NCI-H82 (cell line): ENCODE measurements around the gene MRPL16.

Experiments used
- DNase-seq: peaks from one replicate; lab custom pipeline; 2025; lab: John Stamatoyannopoulos, UW

MRPL16 gene

DNA sequence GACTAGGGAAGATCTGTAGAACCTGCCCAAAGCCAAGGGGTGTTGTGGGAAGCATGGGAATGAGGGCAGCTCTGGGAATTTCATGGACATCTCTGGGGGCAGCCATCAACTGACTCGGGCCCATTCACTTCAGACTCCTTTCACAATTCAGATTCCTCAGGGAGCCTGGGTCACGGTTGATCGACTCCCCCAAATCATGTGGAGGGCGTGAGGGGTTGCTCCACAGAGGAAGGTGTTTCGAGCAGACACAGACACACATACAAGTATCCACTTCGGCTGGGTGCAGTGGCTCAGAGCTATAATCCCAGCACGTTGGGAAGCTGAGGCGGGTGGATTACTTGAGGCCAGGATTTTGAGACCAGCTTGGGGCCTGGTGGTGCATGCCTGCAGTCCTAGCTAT, 39.7 kb downstream of the MRPL16 start:
- peak; percentile 5 for DNase-seq

DNA sequence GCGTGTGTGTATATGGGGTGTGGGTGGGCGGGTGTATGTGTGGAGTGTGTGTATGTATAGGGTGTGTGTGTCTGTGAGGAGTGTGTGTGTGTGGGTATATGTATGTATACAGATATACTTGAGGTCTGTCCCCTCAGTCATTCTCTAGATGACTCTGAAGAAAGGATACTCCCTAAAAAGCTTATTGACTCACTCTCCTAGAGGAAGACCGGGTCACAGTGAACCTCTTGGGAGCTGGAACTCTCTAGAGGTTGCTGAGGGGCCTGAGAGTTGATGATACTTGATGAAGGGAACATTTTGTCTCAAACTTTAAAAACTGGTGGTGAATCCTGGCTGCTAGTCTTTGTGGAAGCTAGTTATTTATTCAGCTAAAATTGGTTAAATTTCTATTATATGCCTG, 40.3 kb downstream of the MRPL16 start:
- DNase-seq: no peak

DNA sequence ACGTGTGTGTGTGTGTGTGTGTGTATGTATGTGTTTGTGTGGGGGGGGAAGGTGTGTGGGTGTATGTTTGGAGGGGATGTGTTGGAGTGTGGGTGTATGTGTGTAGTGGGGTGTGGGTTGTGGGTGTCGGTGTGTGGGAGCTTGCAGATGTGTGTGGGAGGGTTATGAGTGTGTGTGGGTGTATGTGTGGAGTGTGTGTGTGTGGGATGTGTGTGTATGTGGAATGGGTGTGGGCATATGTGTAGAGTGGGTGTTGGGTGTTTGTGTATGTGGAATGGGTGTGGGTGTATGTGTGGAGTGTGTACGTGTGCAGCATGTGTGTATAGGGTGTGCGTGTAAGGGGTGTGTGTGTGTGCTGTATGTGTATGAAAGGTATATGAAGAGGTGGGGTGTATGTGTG, 40.8 kb downstream of the MRPL16 start:
- DNase-seq: no peak

DNA sequence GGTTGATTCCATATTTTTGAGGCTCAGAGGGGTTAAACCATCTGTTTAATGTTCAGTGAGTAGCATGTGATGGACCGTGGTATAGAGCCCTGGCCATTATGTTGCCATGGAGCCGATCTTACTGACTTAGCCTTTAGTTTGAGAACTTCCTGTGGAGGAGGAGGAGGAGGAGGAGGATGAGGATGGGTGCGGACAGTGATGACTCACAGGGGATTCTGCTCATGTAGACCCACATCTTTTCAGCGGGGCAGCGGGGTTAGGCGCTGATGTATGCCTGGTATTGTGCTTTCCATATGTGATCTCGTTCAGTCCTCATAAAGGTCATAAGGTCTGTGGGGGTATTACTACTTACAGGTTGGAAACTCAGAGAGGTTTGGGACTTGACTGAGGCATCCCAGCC, 41.5 kb downstream of the MRPL16 start:
- DNase-seq: no peak

DNA sequence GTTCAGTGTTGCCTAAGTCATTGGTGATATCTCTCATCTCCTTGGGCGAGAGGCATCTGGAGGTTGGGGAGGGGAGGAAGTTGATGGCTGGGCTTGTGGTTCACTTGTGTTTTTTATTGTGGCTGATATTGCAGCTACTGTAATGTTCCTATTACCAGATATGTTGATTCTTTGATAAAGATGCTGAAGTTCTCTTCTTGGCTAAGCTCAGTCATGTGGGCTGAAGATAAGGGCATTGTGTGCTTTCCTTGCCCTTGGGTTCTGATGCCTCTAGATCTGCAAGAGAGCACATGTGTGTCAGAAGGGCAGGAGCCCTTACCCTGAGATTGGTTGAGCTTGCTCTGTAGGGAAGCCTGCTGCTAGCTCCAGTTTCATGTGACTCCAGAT, 43.4 kb downstream of the MRPL16 start:
- DNase-seq: no peak

DNA sequence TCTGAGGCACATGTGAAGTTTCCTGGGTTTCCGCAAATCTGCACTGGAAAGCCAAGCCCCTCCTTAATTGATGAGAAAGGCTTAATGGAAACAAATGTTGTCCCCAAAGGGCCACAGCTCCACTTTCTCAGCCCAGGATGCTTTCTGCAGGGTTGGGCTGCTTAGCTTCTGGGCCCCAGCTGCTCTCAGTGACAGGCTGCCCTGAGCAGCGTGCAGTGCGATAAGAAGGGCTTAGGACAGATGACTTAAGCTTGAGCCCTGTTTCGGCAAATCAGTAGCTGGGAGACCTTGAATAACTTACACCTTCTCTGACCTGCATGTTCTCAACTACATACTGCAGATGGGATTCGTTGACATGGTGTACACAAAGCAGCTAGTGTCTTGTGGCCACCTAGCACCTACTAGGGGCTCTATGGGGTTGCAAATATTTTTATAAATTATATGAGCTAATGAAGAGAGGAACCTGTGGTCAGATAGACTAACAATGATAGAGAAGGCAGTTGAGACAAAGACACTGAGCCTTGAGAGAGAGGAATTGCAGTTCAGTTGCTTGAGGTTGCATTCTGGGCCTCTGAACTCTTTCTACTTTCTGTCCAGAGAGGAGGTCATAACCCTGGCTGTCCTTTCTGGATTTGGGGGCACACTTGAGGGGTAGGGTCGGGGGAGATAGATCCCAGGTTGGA, 43.9 kb downstream of the MRPL16 start:
- peak; percentile 96 for DNase-seq

DNA sequence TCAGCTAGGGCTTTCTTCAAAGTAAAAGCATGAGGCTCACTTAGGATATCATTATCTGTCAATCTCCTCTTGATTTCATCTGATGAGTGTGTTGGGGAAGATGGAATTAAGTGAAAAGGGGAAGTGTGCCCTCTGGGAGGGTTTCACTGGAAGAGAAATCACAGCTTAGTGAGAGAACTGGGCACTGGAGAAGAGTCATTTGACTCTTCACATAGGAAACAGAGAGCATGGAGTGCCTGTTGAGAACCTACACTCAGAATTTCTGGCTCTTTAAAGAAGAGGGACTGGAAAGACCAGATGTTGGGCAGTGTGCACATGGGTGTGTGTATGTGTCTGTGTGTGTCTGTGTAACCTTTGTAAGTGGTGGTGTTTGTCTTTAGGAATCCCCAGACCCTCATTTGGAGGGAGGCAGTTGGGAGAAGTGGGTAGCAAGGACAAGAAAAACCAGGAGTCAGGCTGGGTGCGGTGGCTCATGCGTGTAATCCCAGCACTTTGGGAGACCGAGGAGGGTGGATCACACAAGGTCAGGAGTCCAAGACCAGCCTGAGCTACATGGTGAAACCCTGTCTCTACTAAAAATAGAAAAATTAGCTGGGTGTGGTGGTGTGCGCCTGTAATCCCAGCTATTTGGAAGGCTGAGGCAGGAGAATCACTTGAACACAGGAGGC, 45.4 kb downstream of the MRPL16 start:
- DNase-seq: peak; percentile 55

DNA sequence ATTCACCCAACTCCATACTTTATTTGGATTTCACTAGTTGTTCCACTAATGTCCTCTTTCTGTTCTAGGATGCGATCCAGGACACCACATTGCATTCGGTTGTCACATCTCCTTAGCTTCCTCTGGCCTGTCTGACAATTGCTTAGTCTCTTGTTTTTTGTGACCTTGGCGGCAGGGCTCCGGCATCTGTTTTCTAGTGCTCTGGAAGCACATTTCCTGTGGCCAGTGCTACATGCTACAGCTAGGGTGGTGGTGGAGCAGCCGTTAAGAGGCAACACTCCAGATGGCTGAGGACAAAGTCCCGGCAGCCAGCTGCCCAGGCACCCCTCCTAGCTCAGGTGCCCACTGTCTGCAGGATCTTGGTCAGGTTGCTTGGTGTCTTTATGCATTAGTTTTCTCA, 48.6 kb downstream of the MRPL16 start:
- peak; percentile 84 for DNase-seq

DNA sequence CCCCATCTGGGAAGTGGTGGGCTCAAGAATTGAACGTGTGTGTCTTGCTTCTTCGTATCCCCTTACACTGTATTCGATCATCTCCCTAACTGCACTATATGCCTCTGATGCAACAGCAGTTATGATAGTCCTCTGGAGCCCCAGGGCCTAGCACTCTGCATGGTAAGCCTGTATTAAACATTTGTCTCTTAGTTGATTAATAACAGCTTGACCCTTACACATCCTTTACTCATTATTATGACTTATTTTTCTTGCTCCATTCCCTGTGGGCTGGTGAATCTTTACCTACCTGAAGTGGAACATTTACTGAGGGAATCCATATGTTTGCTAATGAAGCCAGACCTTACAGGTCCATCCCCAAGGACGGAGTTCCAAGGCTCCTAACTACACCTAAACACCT, 49.8 kb downstream of the MRPL16 start:
- no peak for DNase-seq

DNA sequence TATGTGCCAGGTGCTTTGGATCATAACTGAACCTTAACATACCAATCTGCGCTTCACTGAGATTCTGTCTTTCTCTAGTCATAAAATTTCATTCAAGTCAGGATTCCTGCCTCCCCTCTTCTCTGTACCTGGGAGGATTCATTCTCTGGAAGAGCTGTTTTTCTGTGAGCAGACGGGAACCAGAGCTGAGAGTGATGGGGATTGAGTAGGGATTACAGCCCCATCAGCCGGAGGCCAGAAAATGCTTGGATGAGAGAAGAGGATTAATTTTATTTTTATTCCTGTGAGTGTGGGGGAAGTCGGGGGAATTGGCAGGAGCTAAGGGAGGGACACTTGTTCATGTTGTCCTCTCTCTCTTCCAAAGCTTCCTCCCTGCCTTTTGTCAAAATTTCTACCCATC, 50.7 kb downstream of the MRPL16 start:
- peak; percentile 90 for DNase-seq

DNA sequence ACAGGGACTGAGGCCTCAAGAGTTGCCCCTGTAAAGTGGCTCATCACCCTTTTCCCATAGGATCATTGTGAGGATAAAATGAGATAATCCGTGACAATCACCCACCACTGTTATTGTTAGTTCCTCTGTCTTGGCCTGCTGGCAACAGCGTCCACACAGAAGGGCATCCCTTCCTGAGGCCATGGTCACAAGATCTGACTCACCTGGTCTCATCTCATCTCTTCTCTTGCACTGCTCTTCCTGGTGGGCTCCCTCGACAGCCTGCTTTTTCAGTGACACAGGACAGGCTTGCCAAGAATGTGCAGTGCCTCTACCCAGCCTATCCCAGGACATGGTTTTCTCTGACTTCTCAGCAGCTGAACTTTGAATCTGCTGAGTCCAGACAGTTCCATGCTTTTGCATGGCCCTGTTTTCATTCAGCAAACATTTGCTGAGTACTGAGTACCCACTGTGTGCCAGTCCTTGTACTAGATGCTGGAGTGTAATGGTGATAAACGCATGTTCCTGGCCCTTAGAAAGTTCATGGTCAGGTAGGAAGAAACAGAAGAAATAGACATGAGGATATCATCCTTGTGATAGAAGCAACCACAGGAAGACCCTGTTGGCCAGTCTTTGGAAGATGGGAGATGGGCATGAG, 52.1 kb downstream of the MRPL16 start:
- peak; percentile 37 for DNase-seq

DNA sequence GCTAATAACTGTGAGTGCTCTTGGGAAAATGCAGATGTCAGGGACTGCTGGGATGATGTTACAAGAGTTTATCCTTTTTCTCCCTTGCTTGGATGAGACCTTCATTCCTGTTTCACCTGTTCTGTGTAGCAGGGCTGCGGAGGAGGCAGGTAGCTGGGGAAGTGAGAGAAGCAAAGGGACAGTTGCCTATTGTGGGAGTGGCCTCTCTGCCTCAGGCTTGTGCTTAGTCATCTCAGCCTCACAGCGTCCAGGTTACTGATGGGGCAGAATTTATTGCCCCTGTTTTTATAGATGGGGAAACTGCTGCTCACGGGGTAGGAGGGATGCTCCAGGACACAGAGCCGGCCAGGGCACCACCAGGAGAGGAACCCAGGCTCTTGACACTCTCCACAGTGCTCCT, 53.7 kb downstream of the MRPL16 start:
- DNase-seq: peak; percentile 53

DNA sequence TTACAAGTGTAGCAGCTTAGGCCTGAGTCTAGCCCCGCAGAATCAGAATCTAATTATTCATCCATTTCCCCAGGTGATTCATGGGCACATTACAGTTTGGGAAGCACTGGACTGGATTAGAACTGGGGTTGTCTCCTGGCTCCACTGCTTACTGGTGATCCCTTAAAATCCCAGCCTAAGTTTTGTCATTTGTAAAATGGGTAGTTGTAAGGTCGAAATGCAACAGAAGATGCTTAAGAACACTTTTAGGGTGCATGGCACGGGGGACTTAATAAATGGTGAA, 54.1 kb downstream of the MRPL16 start:
- peak; percentile 57 for DNase-seq
